Activated B cell treated with CpG ODN at 0.5 μM for 24 hours (primary cell): ENCODE measurements around the gene C20orf141. TPM values are rescaled to one million over a fixed set of nuclear protein-coding genes. Genes with fewer than 3 reads are reported as not detected.

Source experiments
- total RNA-seq: library from RNA; stranded (reverse); gene quantifications from 2 replicates; pipeline ENCODE4 v1.2.3, GENCODE V29; 2022

Gene C20orf141
- total RNA-seq, 1 donor from 2014 or later = not detected

Other genes with a start within 250 kb of the C20orf141 start
- gene NOP56, start 162.4 kb upstream of the C20orf141 start, total RNA-seq = 327 and 333 TPM in 2 replicates
- 121 and 127 TPM in 2 replicates for gene IDH3B, start 150.8 kb upstream of the C20orf141 start, total RNA-seq
- 1.6 and 2.4 TPM in 2 replicates for gene EBF4, start 122.2 kb upstream of the C20orf141 start, total RNA-seq
- 8.5 and 9.8 TPM in 2 replicates for gene CPXM1, start 14.4 kb upstream of the C20orf141 start, total RNA-seq
- gene TMEM239, start 1.4 kb downstream of the C20orf141 start, total RNA-seq = not detected in 2 replicates
- 53.2 and 59.1 TPM in 2 replicates for gene PCED1A, start 25.7 kb downstream of the C20orf141 start, total RNA-seq
- 54.7 and 56.9 TPM in 2 replicates for gene VPS16, start 25.8 kb downstream of the C20orf141 start, total RNA-seq
- gene PTPRA, start 58.5 kb downstream of the C20orf141 start, total RNA-seq = 43.6 and 46.7 TPM in 2 replicates
- 0.75 TPM in 1 of 2 replicates, not detected in the other for gene GNRH2, start 228.6 kb downstream of the C20orf141 start, total RNA-seq
- gene MRPS26, start 231.1 kb downstream of the C20orf141 start, total RNA-seq = 30.6 and 34.7 TPM in 2 replicates